PC-3 (cell line): Measurements from ENCODE around the gene TEDC1. TPM values are rescaled to one million over a fixed set of nuclear protein-coding genes. Genes with fewer than 3 reads are reported as not detected.

Source experiments
- ATAC-seq: fragments of 200-7000 bp; cut with Tn5 transposase; 2 replicates; pipeline ENCODE4 v1.9.1; 2020; ENCODE audit warnings: mild to moderate bottlenecking, moderate library complexity
- BruUV-seq: library from RNA; stranded (reverse); fragments of 400-500 nt; replicated peaks from 2 replicates; lab custom pipeline; 2021; lab: Mats Ljungman, UMichigan
- CTCF ChIA-PET: fragments of 300-600 bp; sonication (Branson Sonifier 250); formaldehyde crosslinking; loops from one replicate; lab custom pipeline; 2022; ENCODE audit warnings: antibody characterized with exemption; lab: Charles Lee
- POLR2A ChIA-PET: fragments of 300-600 bp; sonication (Branson Sonifier 250); formaldehyde crosslinking; loops from one replicate; lab custom pipeline; 2022; ENCODE audit warnings: antibody characterized with exemption; ENCODE audit not compliant: unreplicated experiment; lab: Charles Lee
- DNase-seq: peaks from one replicate; pipeline ENCODE4 v3.0.0-alpha.2; 2015
- H2AFZ ChIP-seq: fragments of 300-600 bp; sonication (generic); 2 replicates; pipeline ENCODE4 v1.6.0; 2016; ENCODE audit warnings: antibody characterized with exemption, low read length
- H3F3A ChIP-seq: fragments of 300-600 bp; sonication (generic); one replicate; pipeline ENCODE4 v1.6.0; 2017; ENCODE audit warnings: antibody characterized with exemption, low read length, control low read depth, mild to moderate bottlenecking; ENCODE audit not compliant: unreplicated experiment
- H3K27ac ChIP-seq: fragments of 300-600 bp; sonication (generic); 2 replicates; pipeline ENCODE4 v1.5.1; 2016; ENCODE audit warnings: mild to moderate bottlenecking, low read length
- H3K27me3 ChIP-seq: fragments of 300-600 bp; sonication (generic); 2 replicates; pipeline ENCODE4 v1.6.1; 2016; ENCODE audit warnings: low read length, mixed read lengths
- H3K36me3 ChIP-seq: fragments of 300-600 bp; sonication (generic); 2 replicates; pipeline ENCODE4 v1.6.1; 2016; ENCODE audit warnings: low read depth, mixed run types, low read length, mixed read lengths
- H3K4me1 ChIP-seq: fragments of 300-600 bp; sonication (generic); 2 replicates; pipeline ENCODE4 v1.5.1; 2016; ENCODE audit warnings: low read length; ENCODE audit not compliant: insufficient read depth
- H3K4me2 ChIP-seq: fragments of 300-600 bp; sonication (generic); 2 replicates; pipeline ENCODE4 v1.6.0; 2016; ENCODE audit warnings: low read length
- H3K4me3 ChIP-seq: fragments of 300-600 bp; sonication (generic); 2 replicates; pipeline ENCODE4 v1.5.1; 2016; ENCODE audit warnings: mild to moderate bottlenecking, low read length, mixed read lengths
- H3K79me2 ChIP-seq: fragments of 300-600 bp; sonication (generic); 2 replicates; pipeline ENCODE4 v1.6.1; 2017; ENCODE audit warnings: low read length, mixed read lengths
- H3K9ac ChIP-seq: fragments of 300-600 bp; sonication (generic); 2 replicates; pipeline ENCODE4 v1.6.0; 2016; ENCODE audit warnings: mild to moderate bottlenecking, low read length
- H3K9me2 ChIP-seq: fragments of 300-600 bp; sonication (generic); replicated peaks from 2 replicates; pipeline ENCODE4 v1.6.1; 2016; ENCODE audit warnings: mixed run types, low read length, mixed read lengths
- H3K9me3 ChIP-seq: fragments of 300-600 bp; sonication (generic); 2 replicates; pipeline ENCODE4 v1.6.1; 2016; ENCODE audit warnings: low read length, mixed read lengths
- H4K20me1 ChIP-seq: fragments of 300-600 bp; sonication (generic); 2 replicates; pipeline ENCODE4 v1.6.1; 2016; ENCODE audit warnings: low read length, mixed read lengths
- CTCF ChIP-seq: fragments of 300-600 bp; sonication (generic); conservative IDR thresholded peaks from 2 replicates; pipeline ENCODE4 v1.5.1; 2017; ENCODE audit warnings: antibody characterized with exemption, low read depth, mild to moderate bottlenecking, low read length
- EZH2 ChIP-seq: fragments of 300-600 bp; sonication (generic); IDR thresholded peaks from one replicate; pipeline ENCODE4 v1.6.1; 2017; ENCODE audit warnings: antibody characterized with exemption, mild to moderate bottlenecking, low read length; ENCODE audit not compliant: unreplicated experiment
- EZH2phosphoT487 ChIP-seq: fragments of 300-600 bp; sonication (generic); IDR thresholded peaks from 2 replicates; pipeline ENCODE4 v1.6.1; 2018; ENCODE audit warnings: mild to moderate bottlenecking, antibody characterized with exemption, low read length, borderline replicate concordance
- intact Hi-C: fragments of 100-400 bp; cut with micrococcal nuclease; formaldehyde crosslinking; loops from 2 replicates; pipeline ENCODE4 v1.9.0; 2023
- total RNA-seq: library from RNA; depleted of rRNA; stranded (reverse); fragments of >200 nt; gene quantifications from 2 replicates; pipeline ENCODE4 v1.2.3, GENCODE V29; 2014

TEDC1 gene
- total RNA-seq, 1 experiment from 2014 or later = 66.7 TPM

GRCh38 chr14:105464501-105464900 is 26.5 kb upstream of the TEDC1 start:
- no peaks in the 10 kb centered on the region for H3F3A ChIP-seq
- no peak overlapping the region for H2AFZ ChIP-seq
- DNase-seq (no peak), ATAC-seq (no peak)
- CTCF ChIA-PET = no interaction called here
- no TSS peak for BruUV-seq
- no peaks in the 10 kb centered on the region; the same call in 1 of the 2 replicates for H3K36me3 ChIP-seq
- TF ChIP-seq EZH2 (no peak), EZH2phosphoT487 (no peak), CTCF (no peak)
- no peak overlapping the region for H3K4me2 ChIP-seq
- intact Hi-C loops = no loop called here
- H3K27me3 ChIP-seq = no peaks in the 10 kb centered on the region
- POLR2A ChIA-PET = no interaction called here
- H3K9me3 ChIP-seq = no peaks in the 10 kb centered on the region
- no peak overlapping the region for H3K4me3 ChIP-seq
- no peak overlapping the region for H3K9ac ChIP-seq
- H4K20me1 ChIP-seq = no peaks in the 10 kb centered on the region
- H3K9me2 ChIP-seq = no peaks in the 10 kb centered on the region
- H3K4me1 ChIP-seq = peaks cover 6% of the 10 kb centered on the region; the same call in 1 of the 2 replicates
- H3K27ac ChIP-seq = no peak overlapping the region
- H3K79me2 ChIP-seq = no peaks in the 10 kb centered on the region

- no peaks in the 10 kb centered on the region for H3F3A ChIP-seq
- no peak overlapping the region for H3K27ac ChIP-seq
- H3K27me3 ChIP-seq = no peaks in the 10 kb centered on the region
- H3K4me3 ChIP-seq = no peak overlapping the region
- intact Hi-C loops = no loop called here
- no peaks in the 10 kb centered on the region for H3K9me2 ChIP-seq
- CTCF ChIA-PET = no interaction called here
- peaks cover 6% of the 10 kb centered on the region; the same call in 1 of the 2 replicates for H3K4me1 ChIP-seq
- POLR2A ChIA-PET = no interaction called here
- no peak overlapping the region for H3K4me2 ChIP-seq
- no peaks in the 10 kb centered on the region for H3K79me2 ChIP-seq
- no peaks in the 10 kb centered on the region for H3K9me3 ChIP-seq
- ATAC-seq (peak; percentile 47), DNase-seq (peak; percentile 38)
- no peak overlapping the region for H2AFZ ChIP-seq
- no peaks in the 10 kb centered on the region; the same call in 1 of the 2 replicates for H3K36me3 ChIP-seq
- TF ChIP-seq EZH2 = no peak
- no peak for TF ChIP-seq EZH2phosphoT487
- no peak for TF ChIP-seq CTCF
- no peaks in the 10 kb centered on the region for H4K20me1 ChIP-seq
- H3K9ac ChIP-seq = no peak overlapping the region
- BruUV-seq = no TSS peak
Observed at GRCh38 chr14:105465209-105466031, 25.6 kb upstream of the TEDC1 start.
